Measurements from ENCODE around the gene EIF3L.

DNA sequence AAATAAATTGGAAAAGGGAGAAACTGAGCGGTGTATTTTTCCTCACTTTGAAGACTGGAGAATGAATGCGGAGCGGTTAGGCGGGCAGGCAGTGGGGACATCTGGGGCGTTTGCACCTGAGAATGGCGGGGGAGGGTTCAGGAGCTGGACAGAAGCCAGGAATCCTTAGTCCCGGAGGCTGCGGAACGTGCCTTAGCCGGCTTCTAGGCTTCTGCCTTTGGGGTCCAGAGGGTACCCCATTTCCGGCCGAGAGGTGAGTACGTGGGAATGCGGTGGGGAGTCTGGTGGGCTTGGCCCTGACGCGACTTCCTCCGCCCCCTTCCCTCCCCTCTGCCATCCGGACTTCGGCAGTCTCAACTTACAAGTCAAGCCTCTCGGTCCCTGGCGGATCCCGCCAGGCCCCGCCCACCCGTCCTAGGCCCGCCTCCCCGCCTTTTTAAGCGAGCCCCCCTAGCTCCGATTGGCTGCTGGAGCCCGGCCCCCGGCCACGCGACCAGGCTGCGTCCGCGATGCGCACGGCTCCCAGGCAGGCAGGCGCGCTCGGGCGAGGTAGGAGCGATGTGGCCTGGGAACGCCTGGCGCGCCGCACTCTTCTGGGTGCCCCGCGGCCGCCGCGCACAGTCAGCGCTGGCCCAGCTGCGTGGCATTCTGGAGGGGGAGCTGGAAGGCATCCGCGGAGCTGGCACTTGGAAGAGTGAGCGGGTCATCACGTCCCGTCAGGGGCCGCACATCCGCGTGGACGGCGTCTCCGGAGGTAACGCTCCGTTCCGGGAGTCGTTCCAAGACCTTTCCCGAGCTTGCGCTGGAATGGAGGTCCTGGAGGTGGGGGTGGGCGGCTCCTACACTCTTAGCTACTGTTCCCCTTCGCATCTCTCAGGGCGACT lies 41.6 kb upstream of the EIF3L start, which contains the start of gene GCAT:
- TF ChIP-seq, protein P1, sequence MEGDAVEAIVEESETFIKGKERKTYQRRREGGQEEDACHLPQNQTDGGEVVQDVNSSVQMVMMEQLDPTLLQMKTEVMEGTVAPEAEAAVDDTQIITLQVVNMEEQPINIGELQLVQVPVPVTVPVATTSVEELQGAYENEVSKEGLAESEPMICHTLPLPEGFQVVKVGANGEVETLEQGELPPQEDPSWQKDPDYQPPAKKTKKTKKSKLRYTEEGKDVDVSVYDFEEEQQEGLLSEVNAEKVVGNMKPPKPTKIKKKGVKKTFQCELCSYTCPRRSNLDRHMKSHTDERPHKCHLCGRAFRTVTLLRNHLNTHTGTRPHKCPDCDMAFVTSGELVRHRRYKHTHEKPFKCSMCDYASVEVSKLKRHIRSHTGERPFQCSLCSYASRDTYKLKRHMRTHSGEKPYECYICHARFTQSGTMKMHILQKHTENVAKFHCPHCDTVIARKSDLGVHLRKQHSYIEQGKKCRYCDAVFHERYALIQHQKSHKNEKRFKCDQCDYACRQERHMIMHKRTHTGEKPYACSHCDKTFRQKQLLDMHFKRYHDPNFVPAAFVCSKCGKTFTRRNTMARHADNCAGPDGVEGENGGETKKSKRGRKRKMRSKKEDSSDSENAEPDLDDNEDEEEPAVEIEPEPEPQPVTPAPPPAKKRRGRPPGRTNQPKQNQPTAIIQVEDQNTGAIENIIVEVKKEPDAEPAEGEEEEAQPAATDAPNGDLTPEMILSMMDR (conservative IDR thresholded peaks at IDR 0.05), result no peak
- TF ChIP-seq EZH2 (IDR thresholded peaks at IDR 0.05; ENCODE audit: low read depth), result no peak

Measured in PC-9 (cell line).